Esophagus squamous epithelium (tissue), 4 donors: ENCODE data around the gene KRTAP10-7.

Experiments used
- CTCF ChIP-seq, 6 experiments: fragments of 450-650 bp in 4 of 6; fragments of 200-600 bp in 2 of 6; sonication (generic) in 2 of 6; IDR thresholded peaks; one replicate each; pipeline ENCODE4 v1.5.1; 2016 to 2019; ENCODE audit warnings: antibody characterized with exemption in 6 of 6, mild to moderate bottlenecking in 4 of 6, moderate library complexity in 4 of 6
- POLR2A ChIP-seq, 4 donors: fragments of 450-650 bp; IDR thresholded peaks; one replicate each; pipeline ENCODE4 v1.6.1; 2017; ENCODE audit warnings: antibody characterized with exemption in 4 of 4, mild to moderate bottlenecking in 4 of 4, moderate library complexity in 3 of 4

DNA sequence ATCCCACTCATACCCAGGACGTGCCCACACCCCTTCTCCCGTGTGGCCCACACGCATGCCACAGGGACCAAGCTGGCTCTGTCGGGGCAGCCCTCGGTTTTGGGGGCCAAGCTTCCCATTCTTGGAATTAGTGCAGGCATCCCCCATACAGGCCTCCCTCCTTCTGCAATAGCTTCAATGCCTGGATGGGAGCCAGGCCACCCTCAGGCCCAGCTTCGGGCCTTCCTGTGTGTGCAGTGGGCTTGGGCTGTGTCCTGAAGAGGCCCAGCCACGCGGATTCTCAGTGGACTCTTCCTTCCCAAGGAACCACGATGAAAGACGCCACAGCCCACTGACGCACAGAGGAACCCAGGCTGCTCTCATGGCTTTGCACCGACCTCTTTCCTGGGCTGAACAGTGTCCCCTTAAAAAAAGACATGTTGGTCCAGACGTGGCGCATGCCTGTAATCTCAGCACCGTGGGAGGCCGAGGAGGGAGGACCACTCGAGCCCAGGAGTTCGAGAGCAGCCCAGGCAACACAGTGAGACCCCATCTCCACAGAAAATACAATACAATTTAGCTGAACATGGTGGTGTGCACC, 49.2 kb downstream of the KRTAP10-7 start:
- TF ChIP-seq CTCF (IDR thresholded peaks at IDR 0.05) (no peak), POLR2A (IDR thresholded peaks at IDR 0.05) (no peak)
